Measurements from ENCODE around the gene GATD1. TPM values are rescaled to one million over a fixed set of nuclear protein-coding genes. Genes with fewer than 3 reads are reported as not detected.

The GATD1 gene
- total and polyA plus RNA-seq, 2 donors (not counting 1 experiment from before 2014, with no cell fraction given), result 62.4 to 70.0 TPM

- H3K27ac ChIP-seq (ENCODE audit: low read length in 2 of 2), result no peak overlapping the region
- H3K9me3 Mint-ChIP-seq (ENCODE audit: insufficient read depth), result no peaks in the 10 kb centered on the region
- no peaks in the 10 kb centered on the region for H3K79me2 ChIP-seq (ENCODE audit: control insufficient read depth, insufficient read depth, low read length)
- no peak overlapping the region for H3K27ac Mint-ChIP-seq
- H3K36me3 ChIP-seq (replicated peaks in 1 of 2; ENCODE audit: control extremely low read depth in 1 of 2, control insufficient read depth in 1 of 2, extremely low read depth in 1 of 2, insufficient read depth in 2 of 2, low read length in 1 of 2), result peaks cover 0 to 49% of the 10 kb centered on the region in 2 experiments
- ATAC-seq (ENCODE audit: low read depth) (no peak), DNase-seq (no peak)
- H3K4me3 Mint-ChIP-seq, result no peak overlapping the region
- H3K27me3 Mint-ChIP-seq, result no peaks in the 10 kb centered on the region
- peaks cover 2% of the 10 kb centered on the region for H3K4me1 Mint-ChIP-seq
- no peak overlapping the region for H2AFZ ChIP-seq (ENCODE audit: insufficient read depth, low read depth, low read length, poor library complexity, severe bottlenecking)
- no peak overlapping the region for H3K4me3 ChIP-seq (ENCODE audit: control extremely low read depth in 1 of 5, extremely low read depth in 1 of 5, insufficient read depth in 1 of 5, low read depth in 2 of 5, low read length in 4 of 5)
- no peaks in the 10 kb centered on the region for H3K4me1 ChIP-seq (ENCODE audit: control insufficient read depth in 2 of 2, insufficient read depth in 2 of 2, low read length in 2 of 2)
- POLR2A ChIA-PET, result no interaction called here
- H3K4me2 ChIP-seq (replicated peaks; ENCODE audit: low read depth, low read length, poor library complexity, severe bottlenecking), result no peak overlapping the region
- peaks cover 17% of the 10 kb centered on the region for H4K20me1 ChIP-seq (ENCODE audit: control insufficient read depth, insufficient read depth, low read length, poor library complexity, severe bottlenecking)
- CTCF ChIA-PET, result interaction anchor here (0.7 to 3.4 kb wide), 4 partner anchors 19 to 211 kb away, joined by 3 to 16 read pairs (median 6); partner anchors contain the start of gene TALDO1
- intact Hi-C loops (cut with micrococcal nuclease), result loop anchor here (1.0 kb wide), 4 partner anchors 37 to 317 kb away; no protein-coding TSS in a partner anchor
- no peaks in the 10 kb centered on the region for H3K9me3 ChIP-seq (ENCODE audit: control extremely low read depth in 1 of 3, control insufficient read depth in 2 of 3, insufficient read depth in 1 of 3, low read length in 2 of 3)
- 98% methylated on average over 6 of the region's 8 CpGs for WGBS (ENCODE audit: insufficient coverage)
- TF ChIP-seq CTCF (IDR thresholded peaks at IDR 0.05) (no peak), EZH2 (IDR thresholded peaks at IDR 0.05; ENCODE audit: borderline replicate concordance, insufficient read depth, low read depth, low read length, poor library complexity, severe bottlenecking) (no peak)
- H3K9ac ChIP-seq (ENCODE audit: low read length), result no peak overlapping the region
- H3K27me3 ChIP-seq (replicated peaks in 1 of 4; ENCODE audit: control extremely low read depth in 1 of 4, control insufficient read depth in 3 of 4, insufficient read depth in 4 of 4, low read length in 3 of 4), result no peaks in the 10 kb centered on the region
These were observed 11.5 kb downstream of the GATD1 start for GRCh38 chr11:765802-766091.

GRCh38 chr11:765025-765801 lies 12.1 kb downstream of the GATD1 start:
- 79% methylated on average over 10 of the region's 19 CpGs for WGBS (ENCODE audit: insufficient coverage)
- Mint-ChIP-seq H3K27ac (peak overlapping the region; percentile 50), H3K4me3 (no peak overlapping the region), H3K4me1 (peaks cover 2% of the 10 kb centered on the region), H3K9me3 (ENCODE audit: insufficient read depth) (no peaks in the 10 kb centered on the region), H3K27me3 (no peaks in the 10 kb centered on the region)
- Histone ChIP-seq H3K27ac (ENCODE audit: low read length in 2 of 2) (peak overlapping the region in 1 of 2 donors; percentile 12), H3K36me3 (replicated peaks in 1 of 2; ENCODE audit: control extremely low read depth in 1 of 2, control insufficient read depth in 1 of 2, extremely low read depth in 1 of 2, insufficient read depth in 2 of 2, low read length in 1 of 2) (peaks cover 2 to 46% of the 10 kb centered on the region in 2 experiments), H3K4me1 (ENCODE audit: control insufficient read depth in 2 of 2, insufficient read depth in 2 of 2, low read length in 2 of 2) (no peaks in the 10 kb centered on the region), H3K4me2 (replicated peaks; ENCODE audit: low read depth, low read length, poor library complexity, severe bottlenecking) (no peak overlapping the region), H3K4me3 (ENCODE audit: control extremely low read depth in 1 of 5, extremely low read depth in 1 of 5, insufficient read depth in 1 of 5, low read depth in 2 of 5, low read length in 4 of 5) (no peak overlapping the region), H3K9ac (ENCODE audit: low read length) (no peak overlapping the region), H4K20me1 (ENCODE audit: control insufficient read depth, insufficient read depth, low read length, poor library complexity, severe bottlenecking) (peaks cover 17% of the 10 kb centered on the region), H2AFZ (ENCODE audit: insufficient read depth, low read depth, low read length, poor library complexity, severe bottlenecking) (no peak overlapping the region), H3K27me3 (replicated peaks in 1 of 4; ENCODE audit: control extremely low read depth in 1 of 4, control insufficient read depth in 3 of 4, insufficient read depth in 4 of 4, low read length in 3 of 4) (no peaks in the 10 kb centered on the region), H3K79me2 (ENCODE audit: control insufficient read depth, insufficient read depth, low read length) (no peaks in the 10 kb centered on the region), H3K9me3 (ENCODE audit: control extremely low read depth in 1 of 3, control insufficient read depth in 2 of 3, insufficient read depth in 1 of 3, low read length in 2 of 3) (no peaks in the 10 kb centered on the region)
- ATAC-seq (ENCODE audit: low read depth) (peak; percentile 86), DNase-seq (peak; percentile 81)
- CTCF ChIA-PET, result interaction anchor here (1.3 to 3.4 kb wide), 5 partner anchors 15 to 210 kb away, joined by 4 to 16 read pairs (median 8); no protein-coding TSS in a partner anchor
- POLR2A ChIA-PET, result no interaction called here
- intact Hi-C loops (cut with micrococcal nuclease), result loop anchor here (1.0 kb wide), 4 partner anchors 37 to 317 kb away; no protein-coding TSS in a partner anchor
- TF ChIP-seq EZH2 (IDR thresholded peaks at IDR 0.05; ENCODE audit: borderline replicate concordance, insufficient read depth, low read depth, low read length, poor library complexity, severe bottlenecking) (no peak), CTCF (IDR thresholded peaks at IDR 0.05) (peak; percentile 74)
